Kidney (tissue), 14 donors: Measurements from ENCODE around the gene ADAMTS17. TPM values are rescaled to one million over a fixed set of nuclear protein-coding genes. Genes with fewer than 3 reads are reported as not detected.
A peak's percentile ranks its signal among the peaks of the same experiment; 100 is the strongest.

Experiments used
- DNase-seq, 5 donors: peaks; one replicate each; pipeline ENCODE4 v3.0.0-alpha.2; 2013 to 2020
- FAIRE-seq: peaks from 2 replicates; lab custom pipeline; 2012; peaks lifted over from hg19 to GRCh38; lab: Jason Lieb, UNC
- H3K27ac ChIP-seq, 2 donors: one replicate each; pipeline ENCODE4 v1.7.0; 2013; ENCODE audit warnings: low read depth in 2 of 2, low read length in 2 of 2, inconsistent platforms in 1 of 2
- H3K27me3 ChIP-seq: one replicate; pipeline ENCODE4 v1.7.1; 2013; ENCODE audit warnings: low read length, inconsistent platforms; ENCODE audit not compliant: control insufficient read depth, insufficient read depth
- H3K36me3 ChIP-seq, 3 donors: one replicate each; pipeline versions ENCODE4 v1.7.0 to v1.7.1; 2013; ENCODE audit warnings: low read length in 3 of 3, control low read depth in 1 of 3, inconsistent platforms in 1 of 3; ENCODE audit not compliant: insufficient read depth in 3 of 3, control insufficient read depth in 2 of 3
- H3K4me1 ChIP-seq, 3 donors: one replicate each; pipeline versions ENCODE4 v1.7.0 to v1.7.1; 2013; ENCODE audit warnings: low read length in 3 of 3, inconsistent platforms in 1 of 3, low read depth in 1 of 3; ENCODE audit not compliant: control insufficient read depth in 2 of 3, insufficient read depth in 2 of 3
- H3K4me3 ChIP-seq, 3 donors: one replicate each; pipeline versions ENCODE4 v1.7.0 to v1.8.1; 2013; ENCODE audit warnings: low read length in 3 of 3, control low read depth in 1 of 3, inconsistent platforms in 1 of 3
- H3K9ac ChIP-seq, 3 donors: one replicate each; pipeline versions ENCODE4 v1.7.0 to v1.7.1; 2013; ENCODE audit warnings: low read length in 3 of 3, control low read depth in 1 of 3, inconsistent platforms in 1 of 3
- H3K9me3 ChIP-seq, 3 donors: one replicate each; pipeline versions ENCODE4 v1.7.0 to v1.7.1; 2013; ENCODE audit warnings: low read length in 3 of 3, control low read depth in 1 of 3, inconsistent platforms in 1 of 3; ENCODE audit not compliant: control insufficient read depth in 2 of 3, insufficient read depth in 1 of 3
- intact Hi-C: fragments of 100-400 bp; cut with DNase I; formaldehyde crosslinking; loops from one replicate; pipeline ENCODE4 v1.11.1; 2022
- polyA plus RNA-seq: library from polyadenylated mRNA; stranded (reverse); fragments of 350-450 nt; fragmentation: Illumina TruSeq; extraction: RNeasy Lipid Tissue Mini Kit (QIAGEN cat#74804); gene quantifications from one replicate; pipeline ENCODE4 v1.2.3, GENCODE V29; 2014; ENCODE audit warnings: low read depth, low replicate concordance; ENCODE audit not compliant: insufficient read depth
- total RNA-seq: library from RNA; stranded (reverse); fragmentation: NEBNext Ultra II Directional; extraction: Animal tissue kit (Norgen Biotek cat#: 25700); gene quantifications from one replicate; pipeline ENCODE4 v1.2.1, GENCODE V29; 2021
- TF ChIP-seq, protein P1 (sequence below): IDR thresholded peaks from 3 replicates; pipeline ENCODE4 v1.5.1; 2012; ENCODE audit warnings: mild to moderate bottlenecking, moderate library complexity, borderline replicate concordance; ENCODE audit not compliant: insufficient read depth; ENCODE audit errors: extremely low read depth
- donor health status: control.
- donor health status: control.
- donor health status: control.
- donor health status: control.
- donor health status: control.
- donor health status: DM: yes; HTN: yes; CAD: no.
- donor health status: Normal renal cell carcinoma (clear cell type).

Gene ADAMTS17
- total and polyA plus RNA-seq, 2 donors from 2014 or later: 1.7 to 2.2 TPM

DNA sequence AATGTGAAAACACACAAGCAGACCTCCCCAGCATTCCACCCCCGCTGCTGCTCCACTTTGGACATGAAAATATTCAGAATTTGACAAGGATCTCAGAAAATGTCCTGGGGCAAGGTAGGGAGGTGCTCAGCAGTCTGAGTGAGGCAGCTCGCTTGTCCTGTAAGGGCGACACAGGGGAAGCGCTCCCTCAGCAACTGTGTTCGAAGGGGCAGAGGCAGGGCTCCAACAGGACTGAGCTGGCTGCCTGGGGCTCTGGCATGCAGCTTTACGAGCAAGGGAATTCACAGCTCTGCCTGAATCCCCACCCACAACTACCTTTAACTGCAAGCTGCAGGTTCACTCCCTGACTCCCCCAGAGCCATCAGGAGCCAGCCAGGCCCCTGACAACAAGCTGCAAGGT lies 321.6 kb downstream of the ADAMTS17 start:
- Histone ChIP-seq H3K4me3 (no peak overlapping the region), H3K27ac (peak overlapping the region in 1 of 2 donors; percentile 1), H3K9ac (no peak overlapping the region), H3K4me1 (peaks cover 0 to 9% (median 0%) of the 10 kb centered on the region in 3 donors), H3K36me3 (no peaks in the 10 kb centered on the region), H3K9me3 (no peaks in the 10 kb centered on the region), H3K27me3 (no peaks in the 10 kb centered on the region)
- DNase-seq (peak in 3 of 5 donors; percentile 47 to 57 (median 54)), FAIRE-seq (no peak)
- TF ChIP-seq, protein P1, sequence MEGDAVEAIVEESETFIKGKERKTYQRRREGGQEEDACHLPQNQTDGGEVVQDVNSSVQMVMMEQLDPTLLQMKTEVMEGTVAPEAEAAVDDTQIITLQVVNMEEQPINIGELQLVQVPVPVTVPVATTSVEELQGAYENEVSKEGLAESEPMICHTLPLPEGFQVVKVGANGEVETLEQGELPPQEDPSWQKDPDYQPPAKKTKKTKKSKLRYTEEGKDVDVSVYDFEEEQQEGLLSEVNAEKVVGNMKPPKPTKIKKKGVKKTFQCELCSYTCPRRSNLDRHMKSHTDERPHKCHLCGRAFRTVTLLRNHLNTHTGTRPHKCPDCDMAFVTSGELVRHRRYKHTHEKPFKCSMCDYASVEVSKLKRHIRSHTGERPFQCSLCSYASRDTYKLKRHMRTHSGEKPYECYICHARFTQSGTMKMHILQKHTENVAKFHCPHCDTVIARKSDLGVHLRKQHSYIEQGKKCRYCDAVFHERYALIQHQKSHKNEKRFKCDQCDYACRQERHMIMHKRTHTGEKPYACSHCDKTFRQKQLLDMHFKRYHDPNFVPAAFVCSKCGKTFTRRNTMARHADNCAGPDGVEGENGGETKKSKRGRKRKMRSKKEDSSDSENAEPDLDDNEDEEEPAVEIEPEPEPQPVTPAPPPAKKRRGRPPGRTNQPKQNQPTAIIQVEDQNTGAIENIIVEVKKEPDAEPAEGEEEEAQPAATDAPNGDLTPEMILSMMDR: no peak
- intact Hi-C loops: no loop called here

DNA sequence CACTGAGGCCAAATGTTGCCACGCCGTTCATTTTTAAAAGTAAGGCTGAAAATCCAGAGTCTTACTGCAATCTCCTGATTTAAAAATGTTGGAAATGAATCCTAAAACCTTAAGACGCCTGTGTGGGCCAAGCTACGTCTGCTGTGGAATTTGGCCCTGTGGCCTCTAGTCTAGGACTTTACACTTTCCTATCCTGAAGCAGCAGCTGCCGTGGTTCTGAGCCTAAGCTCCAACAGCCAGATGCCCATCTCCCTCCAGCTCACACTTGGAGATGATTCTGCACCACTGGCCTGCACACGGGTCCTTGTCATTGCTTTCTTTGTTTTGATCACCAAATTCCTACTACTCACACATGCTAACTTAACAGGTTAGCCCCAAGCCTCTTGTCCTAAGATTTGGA lies 322.2 kb downstream of the ADAMTS17 start:
- H3K27me3 ChIP-seq: no peaks in the 10 kb centered on the region
- FAIRE-seq (no peak), DNase-seq (no peak)

DNA sequence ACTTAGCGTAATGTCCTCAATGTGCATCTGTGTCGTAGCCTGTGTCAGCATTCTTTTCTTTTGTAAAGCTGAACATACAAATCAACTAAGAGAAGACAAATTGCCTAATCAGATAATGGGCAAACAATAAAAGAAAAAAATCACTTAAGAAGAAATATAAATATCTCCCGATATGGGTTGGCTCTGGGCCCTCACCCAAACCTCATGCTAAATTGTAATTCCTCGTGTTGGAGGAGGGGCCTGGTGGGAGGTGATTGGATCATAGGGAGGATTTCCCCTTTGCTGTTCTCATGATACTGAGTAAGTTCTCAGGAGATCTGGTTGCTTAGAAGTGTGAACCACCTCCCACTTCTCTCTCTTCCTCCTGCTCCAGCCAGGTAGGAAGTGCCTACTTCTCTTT lies 323.6 kb downstream of the ADAMTS17 start:
- H3K36me3 ChIP-seq: no peaks in the 10 kb centered on the region
- H3K4me3 ChIP-seq: no peak overlapping the region
- H3K9me3 ChIP-seq: no peaks in the 10 kb centered on the region
- H3K9ac ChIP-seq: no peak overlapping the region
- peaks cover 0 to 9% (median 0%) of the 10 kb centered on the region in 3 donors for H3K4me1 ChIP-seq
- DNase-seq (no peak), FAIRE-seq (no peak)
- no peak overlapping the region for H3K27ac ChIP-seq
- TF ChIP-seq, protein P1: no peak
- no peaks in the 10 kb centered on the region for H3K27me3 ChIP-seq
- intact Hi-C loops: no loop called here

More for the DNA sequence above, 322.2 kb downstream of the ADAMTS17 start:
- Histone ChIP-seq H3K4me3 (no peak overlapping the region), H3K4me1 (peaks cover 0 to 9% (median 0%) of the 10 kb centered on the region in 3 donors), H3K27ac (peak overlapping the region in 1 of 2 donors; percentile 1), H3K9ac (no peak overlapping the region), H3K9me3 (no peaks in the 10 kb centered on the region), H3K36me3 (no peaks in the 10 kb centered on the region)
- intact Hi-C loops: no loop called here
- TF ChIP-seq, protein P1: no peak

DNA sequence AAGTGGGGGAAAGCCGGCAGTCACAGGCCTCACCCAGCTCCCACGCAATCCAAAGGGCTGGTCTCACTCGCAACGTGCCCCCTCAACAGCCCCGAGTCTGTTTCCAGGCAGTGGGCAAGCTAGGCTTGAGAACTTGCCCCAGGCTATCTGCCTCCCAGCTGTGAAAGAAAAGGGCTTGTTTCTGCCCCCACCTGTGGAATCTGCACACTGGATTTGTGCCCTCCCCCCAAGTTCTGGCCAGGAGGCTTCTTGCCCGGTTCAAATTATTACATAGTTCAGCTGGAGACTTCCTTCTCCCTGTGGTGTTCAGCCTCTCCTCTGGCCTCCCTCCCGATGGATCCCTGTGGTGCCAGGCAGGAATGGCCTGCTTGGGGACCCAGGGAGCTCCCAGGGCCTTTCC lies 324.6 kb downstream of the ADAMTS17 start:
- intact Hi-C loops: no loop called here
- Histone ChIP-seq H3K27ac (no peak overlapping the region), H3K27me3 (no peaks in the 10 kb centered on the region), H3K4me1 (peaks cover 0 to 5% (median 0%) of the 10 kb centered on the region in 3 donors), H3K4me3 (no peak overlapping the region), H3K9me3 (no peaks in the 10 kb centered on the region), H3K9ac (no peak overlapping the region), H3K36me3 (no peaks in the 10 kb centered on the region)
- DNase-seq: no peak
- TF ChIP-seq, protein P1: no peak
- no peak for FAIRE-seq
